ENCODE results near the gene NELFB. TPM values are rescaled to one million over a fixed set of nuclear protein-coding genes. Genes with fewer than 3 reads are reported as not detected.
A peak's percentile ranks its signal among the peaks of the same experiment; 100 is the strongest.

The NELFB gene
- total RNA-seq, 2 experiments from 2014 or later: 62.6 to 74.8 TPM

- no peaks in the 10 kb centered on the region for H3K9me3 ChIP-seq (ENCODE audit: low read length)
- H3K79me2 ChIP-seq (ENCODE audit: insufficient read depth, low read depth, low read length): no peaks in the 10 kb centered on the region
- peaks cover 61% of the 10 kb centered on the region for H3K4me1 ChIP-seq (ENCODE audit: insufficient read depth, low read length, poor library complexity, severe bottlenecking)
- no TSS peak for BruUV-seq (replicated peaks)
- POLR2A ChIA-PET: no interaction called here
- peaks cover 11% of the 10 kb centered on the region for H3K36me3 ChIP-seq (ENCODE audit: insufficient read depth, low read length)
- CTCF ChIA-PET (ENCODE audit: unreplicated experiment): no interaction called here
- no peaks in the 10 kb centered on the region for H4K20me1 ChIP-seq (ENCODE audit: insufficient read depth, low read length)
- no peak for DNase-seq (ENCODE audit: low spot score)
- H2AFZ ChIP-seq (ENCODE audit: low read length): no peak overlapping the region
- H3K27ac ChIP-seq (ENCODE audit: low read depth, low read length, poor library complexity, severe bottlenecking): no peak overlapping the region
- no peak overlapping the region for H3K4me3 ChIP-seq (ENCODE audit: low read depth, low read length, poor library complexity, severe bottlenecking)
- H3K4me2 ChIP-seq (ENCODE audit: low read length): no peak overlapping the region; the same call in 1 of the 2 replicates
- TF ChIP-seq CTCF (conservative IDR thresholded peaks at IDR 0.05; ENCODE audit: low read length) (no peak), EZH2phosphoT487 (IDR thresholded peaks at IDR 0.05; ENCODE audit: borderline replicate concordance, low read depth, low read length) (no peak)
- no peaks in the 10 kb centered on the region for H3K9me2 ChIP-seq (ENCODE audit: insufficient read depth, low read length)
- intact Hi-C loops (cut with micrococcal nuclease; ENCODE audit: unreplicated experiment): no loop called here
These were observed 25.6 kb downstream of the NELFB start for GRCh38 chr9:137280474-137281344.

- Histone ChIP-seq H3K27ac (ENCODE audit: low read depth, low read length, poor library complexity, severe bottlenecking) (peak overlapping the region; percentile 62), H3K4me2 (ENCODE audit: low read length) (no peak overlapping the region), H3K4me3 (ENCODE audit: low read depth, low read length, poor library complexity, severe bottlenecking) (no peak overlapping the region), H3K36me3 (ENCODE audit: insufficient read depth, low read length) (peaks cover 11% of the 10 kb centered on the region), H3K9me3 (ENCODE audit: low read length) (no peaks in the 10 kb centered on the region; the same call in 1 of the 2 replicates), H4K20me1 (ENCODE audit: insufficient read depth, low read length) (no peaks in the 10 kb centered on the region), H3K9me2 (ENCODE audit: insufficient read depth, low read length) (no peaks in the 10 kb centered on the region), H2AFZ (ENCODE audit: low read length) (no peak overlapping the region), H3K4me1 (ENCODE audit: insufficient read depth, low read length, poor library complexity, severe bottlenecking) (peaks cover 61% of the 10 kb centered on the region), H3K79me2 (ENCODE audit: insufficient read depth, low read depth, low read length) (no peaks in the 10 kb centered on the region)
- intact Hi-C loops (cut with micrococcal nuclease; ENCODE audit: unreplicated experiment): no loop called here
- ChIA-PET POLR2A (no interaction called here), CTCF (ENCODE audit: unreplicated experiment) (no interaction called here)
- no TSS peak for BruUV-seq (replicated peaks)
- TF ChIP-seq EZH2phosphoT487 (IDR thresholded peaks at IDR 0.05; ENCODE audit: borderline replicate concordance, low read depth, low read length) (no peak), CTCF (conservative IDR thresholded peaks at IDR 0.05; ENCODE audit: low read length) (no peak)
- DNase-seq (ENCODE audit: low spot score): no peak
These were observed 26.4 kb downstream of the NELFB start for GRCh38 chr9:137281345-137282116.
